Left lung (tissue), 10 donors: ENCODE measurements around the gene PABPN1L. TPM values are rescaled to one million over a fixed set of nuclear protein-coding genes. Genes with fewer than 3 reads are reported as not detected.

Source experiments
- ATAC-seq: fragments of 200-7000 bp; cut with Tn5 transposase; one replicate; pipeline ENCODE4 v1.9.1; 2020; ENCODE audit warnings: moderate library complexity
- DNase-seq, 4 donors: peaks; one replicate each; pipeline ENCODE4 v3.0.0-alpha.2; 2013 to 2020
- H3K27ac ChIP-seq, 2 donors: fragments of 200-600 bp; sonication (generic) in 1 of 2; one replicate each; pipeline versions ENCODE4 v1.5.0 to v1.8.0; 2020 to 2021
- H3K27me3 ChIP-seq, 2 donors: fragments of 200-600 bp; sonication (generic) in 1 of 2; one replicate each; pipeline versions ENCODE4 v1.5.0 to v1.8.0; 2020 to 2021
- H3K36me3 ChIP-seq, 2 donors: fragments of 200-600 bp; sonication (generic) in 1 of 2; one replicate each; pipeline versions ENCODE4 v1.5.0 to v1.8.0; 2020 to 2021
- H3K4me1 ChIP-seq, 2 donors: fragments of 200-600 bp; one replicate each; pipeline ENCODE4 v1.8.0; 2021
- H3K4me3 ChIP-seq, 2 donors: fragments of 200-600 bp; sonication (generic) in 1 of 2; one replicate each; pipeline versions ENCODE4 v1.5.0 to v1.8.0; 2020 to 2021; ENCODE audit warnings: mild to moderate bottlenecking in 1 of 2
- H3K9me3 ChIP-seq, 2 donors: fragments of 200-600 bp; sonication (generic) in 1 of 2; one replicate each; pipeline versions ENCODE4 v1.5.0 to v1.8.0; 2020 to 2021
- intact Hi-C, 2 donors: fragments of 100-400 bp; cut with DNase I; formaldehyde crosslinking; loops; one replicate each; pipeline versions ENCODE4 v1.11.2 to v1.14.2; 2022
- polyA plus RNA-seq, 6 donors: library from polyadenylated mRNA; unstranded; fragments of 120-200 nt; gene quantifications; one replicate each; pipeline ENCODE4 v1.2.1, GENCODE V29; 2013; ENCODE audit not compliant: insufficient read length in 6 of 6
- total RNA-seq, 2 donors: library from RNA; stranded (reverse); fragmentation: NEBNext Ultra II Directional; extraction: Animal tissue kit (Norgen Biotek cat#: 25700); gene quantifications; one replicate each; pipeline ENCODE4 v1.2.1, GENCODE V29; 2021
- TF ChIP-seq, protein P1 (sequence below), 2 donors: fragments of 200-600 bp; sonication (generic) in 1 of 2; IDR thresholded peaks; one replicate each; pipeline versions ENCODE4 v1.5.0 to v1.8.0; 2021; ENCODE audit warnings: antibody characterized with exemption in 2 of 2
- donor health status: DM: no; HTN: yes; CAD: no.
- donor health status: DM: no; HTN: no; CAD: no.

The PABPN1L gene
- total and polyA plus RNA-seq, 8 donors, result 0.12 TPM; not detected in 7

GRCh38 chr16:88835383-88835782, 31.1 kb downstream of the PABPN1L start:
- ATAC-seq, result peak; percentile 16
- TF ChIP-seq, protein P1, sequence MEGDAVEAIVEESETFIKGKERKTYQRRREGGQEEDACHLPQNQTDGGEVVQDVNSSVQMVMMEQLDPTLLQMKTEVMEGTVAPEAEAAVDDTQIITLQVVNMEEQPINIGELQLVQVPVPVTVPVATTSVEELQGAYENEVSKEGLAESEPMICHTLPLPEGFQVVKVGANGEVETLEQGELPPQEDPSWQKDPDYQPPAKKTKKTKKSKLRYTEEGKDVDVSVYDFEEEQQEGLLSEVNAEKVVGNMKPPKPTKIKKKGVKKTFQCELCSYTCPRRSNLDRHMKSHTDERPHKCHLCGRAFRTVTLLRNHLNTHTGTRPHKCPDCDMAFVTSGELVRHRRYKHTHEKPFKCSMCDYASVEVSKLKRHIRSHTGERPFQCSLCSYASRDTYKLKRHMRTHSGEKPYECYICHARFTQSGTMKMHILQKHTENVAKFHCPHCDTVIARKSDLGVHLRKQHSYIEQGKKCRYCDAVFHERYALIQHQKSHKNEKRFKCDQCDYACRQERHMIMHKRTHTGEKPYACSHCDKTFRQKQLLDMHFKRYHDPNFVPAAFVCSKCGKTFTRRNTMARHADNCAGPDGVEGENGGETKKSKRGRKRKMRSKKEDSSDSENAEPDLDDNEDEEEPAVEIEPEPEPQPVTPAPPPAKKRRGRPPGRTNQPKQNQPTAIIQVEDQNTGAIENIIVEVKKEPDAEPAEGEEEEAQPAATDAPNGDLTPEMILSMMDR (IDR thresholded peaks at IDR 0.05), result no peak

GRCh38 chr16:88834670-88835069, 31.8 kb downstream of the PABPN1L start:
- Histone ChIP-seq H3K4me3 (no peak overlapping the region), H3K27ac (no peak overlapping the region), H3K9me3 (no peaks in the 10 kb centered on the region), H3K36me3 (peaks cover 0 to 67% of the 10 kb centered on the region in 2 donors), H3K4me1 (peaks cover 0 to 6% of the 10 kb centered on the region in 2 donors), H3K27me3 (no peaks in the 10 kb centered on the region)
- DNase-seq (no peak), ATAC-seq (no peak)
- TF ChIP-seq, protein P1 (IDR thresholded peaks at IDR 0.05), result no peak
- intact Hi-C loops, result no loop called here

More at GRCh38 chr16:88835383-88835782, 31.1 kb downstream of the PABPN1L start:
- H3K27ac ChIP-seq, result no peak overlapping the region
- H3K27me3 ChIP-seq, result no peaks in the 10 kb centered on the region
- H3K4me1 ChIP-seq, result peaks cover 0 to 12% of the 10 kb centered on the region in 2 donors
- peaks cover 0 to 71% of the 10 kb centered on the region in 2 donors for H3K36me3 ChIP-seq
- no peak for DNase-seq
- no peaks in the 10 kb centered on the region for H3K9me3 ChIP-seq
- intact Hi-C loops, result no loop called here
- H3K4me3 ChIP-seq, result no peak overlapping the region

DNA sequence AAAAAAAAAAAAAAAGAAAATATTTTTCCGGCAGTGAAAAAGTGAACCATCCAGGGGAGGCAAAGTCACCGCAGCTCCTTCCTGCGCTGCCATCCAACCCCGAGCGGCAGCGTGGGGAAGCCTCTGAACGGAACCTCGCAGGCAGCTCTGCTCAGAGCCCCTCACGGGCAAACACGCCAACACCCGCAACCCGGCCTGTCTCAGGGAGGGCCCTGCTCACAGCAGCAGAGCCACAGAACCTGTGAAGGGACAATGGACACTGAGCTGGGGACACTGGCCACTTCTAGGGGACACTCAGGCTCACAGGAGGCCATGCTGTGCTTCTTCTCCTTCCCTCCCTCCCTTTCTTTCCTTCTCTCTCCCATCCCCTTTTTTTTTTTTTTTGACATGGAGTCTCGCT, 33.4 kb downstream of the PABPN1L start:
- intact Hi-C loops, result no loop called here
- Histone ChIP-seq H3K9me3 (no peaks in the 10 kb centered on the region), H3K36me3 (peaks cover 0 to 63% of the 10 kb centered on the region in 2 donors), H3K27ac (no peak overlapping the region), H3K27me3 (no peaks in the 10 kb centered on the region), H3K4me3 (no peak overlapping the region), H3K4me1 (no peaks in the 10 kb centered on the region)
- TF ChIP-seq, protein P1 (IDR thresholded peaks at IDR 0.05), result no peak
- ATAC-seq (no peak), DNase-seq (no peak)

DNA sequence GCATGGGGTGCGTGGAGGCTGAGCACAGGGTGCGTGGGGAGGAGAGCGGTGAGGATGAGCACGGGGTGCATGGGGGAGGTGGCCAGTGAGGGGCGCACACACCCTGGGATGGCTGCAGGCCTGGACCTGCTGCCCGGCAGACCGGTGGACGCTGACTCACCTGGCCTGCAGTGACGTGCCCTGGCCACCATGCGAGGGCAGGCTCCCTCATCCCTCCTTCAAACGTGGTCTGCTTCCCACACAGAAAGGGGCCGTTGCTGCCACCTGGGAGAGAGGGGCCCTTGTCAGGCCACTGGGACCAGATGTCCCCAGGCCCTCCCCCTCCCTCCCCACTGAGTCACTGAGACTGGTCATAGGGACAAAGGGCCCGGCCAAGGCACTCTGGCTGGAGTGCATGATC, 34.6 kb downstream of the PABPN1L start:
- no peak overlapping the region for H3K4me3 ChIP-seq
- peaks cover 0 to 66% of the 10 kb centered on the region in 2 donors for H3K36me3 ChIP-seq
- no peak for DNase-seq
- intact Hi-C loops, result no loop called here
- ATAC-seq, result no peak
- no peaks in the 10 kb centered on the region for H3K27me3 ChIP-seq
- no peak overlapping the region for H3K27ac ChIP-seq
- H3K9me3 ChIP-seq, result no peaks in the 10 kb centered on the region
- TF ChIP-seq, protein P1 (IDR thresholded peaks at IDR 0.05), result no peak
- H3K4me1 ChIP-seq, result no peaks in the 10 kb centered on the region

GRCh38 chr16:88830783-88831182, 35.7 kb downstream of the PABPN1L start:
- Histone ChIP-seq H3K4me3 (no peak overlapping the region), H3K9me3 (no peaks in the 10 kb centered on the region), H3K4me1 (no peaks in the 10 kb centered on the region), H3K27me3 (no peaks in the 10 kb centered on the region), H3K27ac (no peak overlapping the region), H3K36me3 (peaks cover 0 to 69% of the 10 kb centered on the region in 2 donors)
- DNase-seq (no peak), ATAC-seq (no peak)
- TF ChIP-seq, protein P1 (IDR thresholded peaks at IDR 0.05), result no peak
- intact Hi-C loops, result no loop called here
